NCI-H2171 (cell line): ENCODE data around the gene SNAP29.
"Not testable (repeated sequence)": the region's sequence is repeated elsewhere in the genome, so short reads cannot be mapped to it uniquely, and the experiment has no call there.

Experiments used
- DNase-seq: peaks from one replicate; lab custom pipeline; 2025; lab: John Stamatoyannopoulos, UW

Gene SNAP29

DNA sequence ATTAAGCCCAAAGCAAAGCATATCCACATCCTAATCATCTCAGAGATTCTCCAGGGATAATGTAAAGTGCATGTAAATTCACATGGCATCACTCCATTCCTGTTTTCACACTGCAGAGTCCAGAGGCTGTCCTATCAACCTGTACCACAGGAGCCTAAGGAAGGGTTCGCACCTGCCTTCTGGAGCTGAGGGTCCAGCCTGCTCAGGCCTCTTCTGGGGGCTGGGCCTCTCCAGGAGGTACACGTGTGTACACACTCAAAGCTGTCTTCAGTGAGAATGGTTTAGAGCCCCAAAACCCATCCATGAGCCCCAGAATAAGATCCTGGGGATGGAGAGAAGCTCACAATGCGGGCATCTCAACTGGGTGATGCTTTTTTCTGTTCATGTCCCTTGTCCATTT lies 24.1 kb upstream of the SNAP29 start:
- no peak for DNase-seq

DNA sequence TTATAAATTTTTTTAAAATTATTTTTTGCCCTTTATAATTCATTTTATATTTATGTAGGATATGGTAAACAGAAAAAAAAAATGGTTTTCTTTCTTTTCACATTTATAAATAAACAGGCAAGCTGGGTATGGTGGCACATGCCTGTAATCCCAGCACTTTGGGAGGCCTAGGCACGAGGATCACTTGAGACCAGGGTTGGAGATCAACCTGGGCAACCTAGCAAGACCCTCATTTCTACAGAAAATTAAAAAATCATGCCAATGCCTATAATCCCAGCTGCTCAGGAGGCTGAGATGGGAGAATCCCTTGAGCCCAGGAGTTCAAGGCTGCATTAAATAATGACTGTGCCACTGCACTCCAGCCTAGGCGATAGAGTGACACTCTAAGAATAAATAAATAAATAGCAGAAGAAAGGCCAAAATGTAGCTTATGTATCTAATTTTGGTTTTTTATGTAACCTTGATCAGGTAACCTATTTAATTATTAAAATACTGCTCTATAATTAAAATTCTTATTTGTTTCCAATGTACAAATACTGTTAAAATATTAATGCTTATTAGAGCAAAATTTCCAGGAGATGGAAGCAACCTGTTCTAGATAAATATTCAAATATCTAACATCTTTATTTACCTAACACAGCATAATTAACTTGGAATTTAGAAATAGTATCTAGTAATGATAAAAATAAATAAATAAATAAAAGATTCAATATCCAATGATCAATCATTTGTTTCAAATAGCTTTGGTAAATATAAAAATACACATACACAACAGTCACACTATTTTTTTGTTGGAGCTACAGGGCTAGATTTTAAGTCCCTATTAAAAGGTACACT lies 21.6 kb upstream of the SNAP29 start:
- no peak for DNase-seq

DNA sequence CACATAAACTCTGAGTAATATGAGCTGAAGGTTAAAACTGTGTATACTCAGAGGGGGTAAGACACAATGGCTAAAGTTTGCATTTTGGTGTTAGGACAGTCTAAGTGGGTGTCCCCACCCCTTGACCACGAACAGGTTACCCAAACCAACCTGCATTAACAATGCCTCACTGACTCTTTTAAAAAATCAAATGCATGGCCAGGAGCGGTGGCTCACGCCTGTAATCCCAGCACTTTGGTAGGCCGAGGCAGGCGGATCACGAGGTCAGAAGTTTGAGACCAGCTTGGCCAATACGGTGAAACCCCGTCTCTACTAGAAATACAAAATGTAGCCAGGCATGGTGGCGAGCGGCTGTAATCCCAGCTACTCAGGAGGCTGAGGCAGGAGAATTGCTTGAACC lies 19.5 kb upstream of the SNAP29 start:
- DNase-seq: not testable (repeated sequence)

DNA sequence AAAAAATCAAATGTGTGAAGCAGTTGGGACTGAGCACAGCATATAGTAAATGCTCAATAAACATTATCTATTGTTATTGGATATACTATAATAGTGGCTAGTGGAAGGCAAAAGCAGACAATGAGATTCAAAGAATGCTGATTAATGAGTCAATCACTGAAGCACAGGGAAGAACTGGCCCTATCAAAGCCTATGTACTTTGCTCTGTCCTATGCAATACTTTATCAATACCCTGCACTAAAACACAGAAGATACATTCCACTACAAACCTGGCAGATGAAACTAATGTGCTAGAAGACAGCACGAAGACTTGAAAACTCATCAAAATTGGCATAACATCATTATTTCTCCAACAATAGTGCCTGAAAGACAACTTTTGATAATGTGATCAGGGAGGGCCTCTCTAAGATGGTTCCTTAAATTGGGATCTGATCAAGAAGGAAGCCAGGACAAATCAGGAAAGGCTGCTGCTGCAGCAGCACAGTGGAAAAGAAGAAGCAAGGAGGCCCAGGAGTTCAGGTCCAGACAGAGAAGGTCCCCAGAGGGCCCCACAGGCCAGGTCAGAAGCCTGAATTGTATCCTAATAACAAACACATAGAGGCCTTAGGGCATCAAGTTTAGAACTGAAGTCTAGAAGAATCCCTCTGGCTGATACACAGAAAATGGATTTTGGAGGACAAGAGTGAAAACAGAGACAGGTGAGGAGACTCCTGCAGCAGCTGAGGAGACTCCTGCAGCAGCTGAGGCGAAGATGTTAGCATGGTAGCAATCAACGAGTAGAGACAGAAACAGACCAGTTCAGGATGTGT lies 18.8 kb upstream of the SNAP29 start:
- DNase-seq: no peak

DNA sequence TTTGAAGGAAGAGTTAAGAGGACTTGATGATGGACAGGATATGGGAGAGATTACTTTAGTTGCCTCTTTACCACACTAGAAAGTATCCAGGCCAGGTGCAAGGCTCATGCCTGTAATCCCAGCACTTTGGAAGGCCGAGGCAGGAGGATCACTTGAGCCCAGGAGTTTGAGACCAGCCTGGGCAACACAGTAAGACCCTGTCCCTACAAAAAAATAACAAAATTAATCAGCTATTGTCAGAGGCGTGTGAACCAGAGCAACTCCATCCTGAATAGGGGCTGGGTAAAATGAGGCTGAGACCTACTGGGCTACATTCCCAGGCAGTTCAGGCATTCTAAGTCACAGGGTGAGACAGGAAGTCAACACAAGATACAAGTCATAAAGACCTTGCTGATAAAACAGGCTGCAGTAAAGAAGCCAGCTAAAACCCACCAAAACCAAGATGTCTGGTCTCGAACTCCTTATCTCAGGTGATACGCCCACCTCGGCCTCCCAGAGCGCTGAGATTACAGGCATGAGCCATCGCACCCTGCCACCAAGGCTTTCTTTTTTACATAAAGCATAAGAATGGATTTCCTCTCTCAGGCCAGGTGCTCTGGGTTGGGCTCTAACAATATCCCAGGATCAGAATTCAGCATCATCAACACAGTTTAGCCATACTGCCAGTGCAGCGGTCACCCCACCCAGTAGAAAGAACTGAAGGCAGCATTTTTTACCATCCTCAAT lies 18.0 kb upstream of the SNAP29 start:
- no peak for DNase-seq

DNA sequence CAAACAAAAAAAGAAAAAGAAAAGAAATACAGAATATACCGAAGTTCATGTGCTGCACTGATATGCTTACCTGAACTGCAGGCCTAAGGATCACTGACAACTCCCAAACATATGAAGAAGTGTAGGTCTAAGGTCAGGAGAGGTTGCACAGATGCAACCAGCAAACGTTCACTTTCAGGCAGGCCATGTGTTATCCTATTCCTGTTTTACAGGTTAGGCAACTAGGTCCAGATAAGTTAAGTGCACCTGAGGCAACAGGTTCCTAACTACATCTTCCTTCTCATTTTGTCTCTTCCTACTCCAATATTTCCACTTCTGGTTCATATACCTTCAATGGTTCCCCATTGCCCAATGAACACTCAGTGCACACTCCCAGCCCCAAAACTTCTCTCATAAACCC lies 15.3 kb upstream of the SNAP29 start:
- DNase-seq: no peak

DNA sequence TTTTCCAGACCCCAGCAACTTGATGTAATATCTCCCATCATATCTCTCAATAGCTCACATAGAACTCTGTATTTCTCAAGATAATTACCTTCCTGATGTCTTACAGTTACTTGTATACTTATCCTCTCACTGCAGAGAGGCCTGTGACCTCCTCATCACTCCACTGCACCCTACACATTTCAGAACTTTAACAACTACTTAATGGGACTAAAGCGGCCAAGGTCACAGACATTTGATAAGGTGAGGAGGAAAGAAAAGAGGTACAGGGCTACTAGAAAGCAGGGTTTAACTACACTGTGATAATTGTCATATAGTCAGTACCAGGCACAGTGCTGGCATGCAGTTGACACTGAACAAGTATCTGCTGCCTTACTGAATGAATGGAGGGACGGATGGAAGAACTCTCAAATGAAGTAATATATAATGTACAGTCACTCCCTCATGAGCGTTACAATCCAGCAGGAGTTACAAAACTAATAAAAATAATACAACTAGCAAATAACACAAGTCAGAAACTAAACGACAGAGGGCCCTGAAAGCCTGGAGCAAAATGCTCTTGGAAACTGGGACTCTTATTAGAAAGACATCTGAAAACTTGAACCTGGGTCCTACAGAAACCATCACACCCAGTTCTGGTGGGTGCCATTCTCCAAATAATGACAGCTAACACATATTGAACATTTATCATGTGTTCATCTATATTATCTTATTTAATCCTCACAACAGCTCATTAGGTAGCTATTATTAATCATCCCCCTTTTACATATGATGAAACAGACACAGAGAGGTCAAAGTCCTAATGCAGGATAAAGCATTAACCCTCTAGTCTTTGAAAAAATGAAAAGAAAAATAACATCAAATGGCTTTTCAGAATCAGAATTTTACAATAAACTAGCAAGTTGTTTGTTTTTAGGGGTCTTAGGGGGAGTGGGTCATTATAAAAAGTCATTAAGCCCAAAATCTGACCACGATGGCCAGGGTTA lies 14.5 kb upstream of the SNAP29 start:
- no peak for DNase-seq

DNA sequence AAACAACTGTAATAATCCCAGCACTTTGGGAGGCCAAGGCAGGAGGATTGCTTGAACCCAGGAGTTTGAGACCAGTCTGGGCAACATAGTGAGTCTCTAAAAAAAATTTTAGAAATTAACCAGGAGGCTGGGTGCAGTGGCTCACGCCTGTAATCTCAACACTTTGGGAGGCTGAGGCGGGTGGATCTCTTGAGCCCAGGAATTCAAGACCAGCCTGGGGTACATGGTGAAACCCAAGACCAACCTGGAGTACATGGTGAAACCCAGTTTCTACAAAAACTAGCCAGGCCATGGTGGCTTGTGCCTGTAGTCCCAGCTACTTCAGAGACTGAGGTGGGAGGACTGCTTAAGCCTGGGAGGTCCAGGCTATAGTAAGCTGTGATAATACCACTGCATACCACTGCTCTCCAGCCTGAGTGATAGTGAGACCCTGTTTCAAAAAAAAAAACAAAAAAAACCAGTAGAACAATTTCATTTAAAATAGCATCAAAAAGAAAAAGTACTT lies 11.4 kb upstream of the SNAP29 start:
- DNase-seq: no peak

DNA sequence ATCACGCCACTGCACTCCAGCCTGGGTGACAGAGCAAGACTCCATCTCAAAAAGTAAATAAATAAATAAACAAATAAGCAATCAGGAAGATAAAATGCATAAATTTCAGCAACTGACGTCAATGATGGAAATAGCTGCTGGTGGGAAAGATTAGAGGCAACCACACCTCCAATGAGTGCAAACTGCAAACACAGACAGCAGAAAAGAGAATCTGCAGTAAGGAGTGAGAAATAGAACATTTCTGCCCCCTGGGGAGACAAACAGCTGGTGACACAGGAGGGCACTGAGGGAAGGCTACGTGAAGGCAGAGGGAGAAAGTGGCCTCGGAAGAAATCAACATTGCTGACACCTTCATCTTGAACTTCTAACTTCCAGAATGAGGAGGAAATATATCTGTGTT lies 6.7 kb upstream of the SNAP29 start:
- DNase-seq: peak; percentile 7

DNA sequence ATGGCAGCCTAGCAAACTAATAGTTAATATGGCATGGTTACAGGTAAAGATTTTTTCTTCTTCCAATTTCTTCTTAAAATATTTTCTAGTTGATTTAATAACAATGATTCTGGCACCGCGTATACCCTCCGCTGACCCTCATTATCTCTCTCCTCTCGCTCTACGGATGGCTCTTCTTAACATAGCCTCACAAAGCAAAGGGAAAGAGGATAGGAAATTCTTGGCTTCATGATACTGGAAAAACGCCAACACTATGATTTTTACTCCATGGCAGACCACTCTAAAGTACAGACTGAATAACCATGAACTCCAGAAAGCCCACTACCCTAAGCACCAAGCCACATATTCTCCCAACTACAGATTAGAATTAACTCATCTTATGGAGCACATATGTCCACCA lies 6.3 kb upstream of the SNAP29 start:
- DNase-seq: no peak

DNA sequence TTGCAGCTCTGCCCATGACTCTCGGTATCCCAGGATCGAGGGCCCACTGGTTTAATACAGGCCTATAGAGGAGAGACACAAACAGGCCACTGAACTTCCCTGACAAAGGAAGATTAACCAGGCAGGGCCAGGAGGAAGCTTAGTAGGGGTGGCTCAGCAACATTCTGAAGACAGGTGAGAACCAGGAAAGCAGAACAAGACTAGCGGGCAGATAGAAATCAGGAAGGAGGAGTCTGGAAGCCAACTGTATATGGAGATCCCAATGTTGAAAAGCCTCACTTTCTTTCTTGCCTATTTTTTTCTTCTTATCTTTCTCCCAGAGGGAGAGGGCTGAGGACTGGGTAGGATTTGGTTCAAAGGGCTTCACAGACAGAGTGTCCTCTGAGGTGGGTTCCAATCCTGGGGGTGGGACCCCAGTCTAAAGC lies 5.6 kb upstream of the SNAP29 start:
- DNase-seq: no peak

DNA sequence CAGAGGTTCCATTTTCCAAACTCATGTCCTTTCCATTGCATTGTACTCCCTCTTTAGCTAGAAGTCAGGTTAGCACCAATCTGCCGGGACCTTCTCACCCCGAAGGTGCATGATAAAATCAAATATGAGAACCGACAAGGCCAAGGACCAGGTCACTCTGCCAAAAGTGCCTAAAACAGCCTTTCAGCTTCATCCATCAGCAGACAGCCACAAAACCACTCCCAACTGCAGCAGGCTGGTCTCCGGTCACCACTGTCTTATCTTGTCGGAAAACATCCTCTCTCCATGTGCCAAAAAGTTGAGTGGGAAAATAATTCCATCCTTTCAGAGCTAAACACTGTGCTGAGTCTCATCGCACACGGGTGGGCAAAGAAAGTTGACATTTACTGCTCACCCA lies 1.6 kb upstream of the SNAP29 start:
- DNase-seq: no peak

DNA sequence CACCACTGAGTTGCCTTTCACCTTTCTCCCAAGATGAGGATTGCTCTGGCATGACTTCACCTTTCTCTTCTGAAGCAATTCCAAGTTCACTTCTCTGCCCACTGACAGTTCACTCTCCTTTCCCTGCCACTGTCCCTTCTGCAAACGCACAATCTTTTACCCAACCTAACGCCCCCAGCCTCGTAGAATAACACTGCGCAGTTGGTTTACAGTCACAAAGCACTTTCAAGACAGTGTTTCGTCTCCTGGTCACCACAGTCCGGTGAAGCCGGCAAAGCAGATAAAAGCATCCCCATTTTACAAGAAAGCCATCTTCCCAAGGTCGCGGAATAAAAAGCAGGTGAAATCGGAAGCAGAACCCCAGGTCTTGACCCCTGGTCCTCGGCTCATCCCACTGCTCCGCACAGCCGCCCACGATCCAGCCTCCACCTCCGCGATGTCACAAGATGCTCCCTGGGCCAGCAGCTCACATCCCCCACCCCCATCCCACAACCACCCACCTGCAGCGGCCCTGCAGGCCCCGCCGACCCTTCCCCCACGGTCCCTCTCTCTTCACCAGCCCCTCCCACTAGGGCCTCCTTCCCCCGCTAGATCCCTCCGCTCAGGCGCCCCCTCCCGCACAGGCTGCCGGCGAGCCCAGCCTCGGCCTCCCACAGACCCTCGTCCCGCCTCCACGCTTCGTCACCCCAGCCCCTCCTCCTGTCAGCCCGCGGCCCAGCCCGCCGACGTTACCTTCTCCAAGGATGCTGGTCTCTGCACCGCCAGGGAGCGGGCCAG lies 781 bp upstream of the SNAP29 start:
- DNase-seq: peak; percentile 88

DNA sequence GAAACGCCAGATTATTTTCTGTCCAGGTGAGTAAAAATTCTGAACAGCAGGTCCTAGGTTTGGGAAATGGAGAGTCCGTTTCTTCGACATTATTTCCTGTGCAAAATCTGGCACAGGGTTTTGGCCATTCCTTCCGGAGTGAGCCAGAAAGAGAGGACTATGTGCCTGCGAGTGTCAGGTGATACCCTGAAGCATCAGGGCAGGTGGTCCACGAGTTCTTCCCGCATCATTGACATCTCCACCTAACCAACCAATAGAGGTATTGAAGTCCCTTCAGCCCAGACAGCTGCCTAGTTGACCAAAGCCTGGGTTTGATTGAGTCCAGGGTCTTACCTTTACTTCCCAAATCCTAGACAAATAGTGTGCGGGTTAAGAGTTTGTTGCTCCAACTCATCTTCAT lies 808 bp downstream of the SNAP29 start:
- DNase-seq: no peak

DNA sequence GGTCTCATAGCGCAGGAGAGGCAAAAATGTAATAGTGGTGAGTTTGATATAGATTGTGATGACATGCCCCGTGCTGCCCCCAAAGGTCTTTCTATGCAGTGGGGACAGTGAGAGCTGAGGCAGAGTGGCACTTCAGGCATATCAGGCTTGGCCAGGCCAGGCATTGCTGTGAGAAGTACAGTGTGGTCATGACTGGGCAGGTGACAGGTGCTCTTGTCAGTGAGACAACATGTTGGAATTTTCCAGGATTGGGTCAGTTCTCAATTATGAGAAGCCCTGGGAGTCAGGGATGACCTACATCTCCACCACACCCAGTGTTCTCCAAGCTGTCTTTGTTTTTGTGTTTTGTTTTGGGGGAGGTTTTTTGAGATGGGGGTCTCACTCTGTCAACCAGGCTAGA lies 3.7 kb downstream of the SNAP29 start:
- no peak for DNase-seq

DNA sequence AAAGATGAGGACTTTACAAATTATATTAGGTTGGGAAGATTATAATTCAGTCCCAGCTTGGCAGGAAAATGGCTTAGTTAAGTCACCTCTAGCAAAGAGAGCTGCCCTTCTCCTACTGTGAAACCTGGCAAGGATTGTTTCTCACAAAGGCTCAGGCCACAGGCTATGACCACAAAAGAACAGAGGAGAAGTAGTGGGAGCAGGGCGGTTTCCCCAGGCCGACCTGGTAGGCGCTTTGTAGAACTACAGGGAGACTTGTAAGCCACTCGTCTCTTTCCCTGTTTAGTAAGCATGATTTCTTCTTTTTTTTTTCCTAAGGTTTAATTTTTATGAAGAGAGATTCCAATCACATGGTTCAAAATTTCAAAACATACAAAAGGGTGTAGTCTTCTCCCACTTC lies 4.6 kb downstream of the SNAP29 start:
- no peak for DNase-seq

DNA sequence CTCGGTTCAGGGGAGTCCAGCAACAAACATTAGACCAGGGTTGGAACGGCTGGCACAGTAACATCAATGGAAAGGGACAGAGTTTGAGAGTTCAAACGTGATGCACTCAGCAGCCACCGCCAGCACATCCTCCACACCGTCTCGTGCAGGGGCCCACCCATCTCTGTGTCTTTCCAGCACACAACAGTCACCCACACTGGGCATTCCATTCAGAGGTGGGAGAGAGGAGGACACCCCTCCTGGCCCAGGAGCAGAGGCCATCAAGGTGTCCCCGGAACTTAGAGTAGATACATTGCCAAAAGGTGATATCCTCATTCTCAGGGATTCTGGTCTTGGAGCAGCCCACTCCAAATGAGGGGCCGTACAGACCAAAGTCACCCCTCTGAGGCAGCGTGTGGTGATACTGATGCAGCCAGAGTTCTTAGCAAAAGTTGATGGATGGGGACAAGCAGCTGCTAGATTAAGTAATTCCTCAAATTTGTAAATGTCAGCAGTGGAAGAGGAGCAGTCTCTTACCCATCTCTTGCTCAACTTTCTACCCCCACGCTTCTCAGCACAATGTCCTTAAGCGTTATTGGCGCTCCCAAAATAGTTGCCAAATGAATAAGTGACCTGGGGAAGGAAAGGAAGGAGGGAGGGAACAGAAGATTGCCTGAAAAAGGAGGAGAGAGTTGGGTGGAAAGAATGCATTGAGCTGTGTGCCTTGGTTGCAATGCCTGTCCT lies 5.5 kb downstream of the SNAP29 start:
- DNase-seq: no peak

DNA sequence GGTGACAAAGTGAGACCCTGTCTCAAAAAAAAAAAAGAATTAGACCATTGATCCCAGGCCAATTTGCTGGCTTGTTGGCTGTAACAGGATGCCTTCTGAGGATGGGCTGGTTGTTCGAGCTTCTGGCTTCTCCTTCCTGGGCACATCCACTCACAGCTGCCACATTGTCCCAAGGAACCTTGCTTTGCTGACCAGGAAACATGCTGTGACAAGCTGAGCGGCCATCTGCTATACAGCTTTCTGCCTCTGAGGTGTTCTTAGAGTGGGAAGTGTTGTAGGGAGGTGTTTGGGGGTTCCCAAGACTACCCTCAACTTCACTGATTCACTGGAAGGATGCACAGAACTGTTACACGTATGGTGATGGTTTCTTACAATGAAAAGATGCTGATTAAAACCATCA lies 6.5 kb downstream of the SNAP29 start:
- DNase-seq: no peak

DNA sequence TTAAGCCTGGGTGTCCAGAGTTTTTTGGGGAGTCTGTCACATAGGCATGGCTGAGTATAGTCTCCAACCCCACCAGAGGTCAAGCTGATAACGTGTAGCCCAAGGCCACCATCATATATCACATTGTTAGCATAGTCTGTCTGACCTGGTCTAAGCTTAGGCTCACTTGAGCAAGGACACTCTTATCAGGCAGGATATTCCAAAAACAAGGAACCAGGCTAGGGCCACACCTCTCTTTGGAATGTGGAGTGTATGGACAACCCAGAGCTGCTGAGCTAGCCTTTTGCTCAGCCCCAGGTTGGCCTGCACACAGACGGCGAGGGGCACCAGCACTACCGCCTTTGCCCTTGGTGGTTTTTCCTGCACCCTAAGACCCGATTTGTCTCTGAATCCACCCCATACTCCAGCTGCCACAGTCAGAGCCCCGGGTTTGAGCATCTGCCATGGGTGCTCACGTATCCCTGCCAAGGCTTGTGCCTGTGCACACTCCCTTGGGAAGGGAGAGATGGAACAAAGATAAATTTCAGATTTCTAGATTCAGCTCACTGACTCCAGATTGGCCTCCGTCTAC lies 7.2 kb downstream of the SNAP29 start:
- DNase-seq: peak; percentile 64
